ENCODE measurements around the gene CDH24.

GRCh38 chr14:23033251-23033727 lies 24.0 kb downstream of the CDH24 start:
- TF ChIP-seq EZH2 (IDR thresholded peaks at IDR 0.05; ENCODE audit: low read depth, low read length, severe bottlenecking), result no peak
- no peak for TF ChIP-seq CTCF (IDR thresholded peaks at IDR 0.05; ENCODE audit: control extremely low read depth in 1 of 3, insufficient read depth in 1 of 3, low read depth in 1 of 3, low read length in 3 of 3)
- TF ChIP-seq HDAC2 (IDR thresholded peaks at IDR 0.05; ENCODE audit: borderline replicate concordance in 1 of 2, low read depth in 2 of 2, low read length in 2 of 2), result no peak
- TF ChIP-seq SUZ12 (IDR thresholded peaks at IDR 0.05; ENCODE audit: low read length), result no peak
- no peak for TF ChIP-seq POLR2AphosphoS5 (IDR thresholded peaks at IDR 0.05; ENCODE audit: low read depth, low read length)
- TF ChIP-seq SIX5 (IDR thresholded peaks at IDR 0.05; ENCODE audit: low read depth, low read length), result no peak
- no peak for TF ChIP-seq POLR2A (IDR thresholded peaks at IDR 0.05; ENCODE audit: control extremely low read depth in 1 of 2, low read depth in 2 of 2, low read length in 2 of 2)
- TF ChIP-seq YY1 (IDR thresholded peaks at IDR 0.05; ENCODE audit: low read depth, low read length), result no peak
- no peak for TF ChIP-seq EP300 (IDR thresholded peaks at IDR 0.05; ENCODE audit: borderline replicate concordance in 1 of 2, low read depth in 2 of 2, low read length in 2 of 2)

Measured in H1 (cell line).